ENCODE measurements around the gene TUBG2.

The TUBG2 gene

DNA sequence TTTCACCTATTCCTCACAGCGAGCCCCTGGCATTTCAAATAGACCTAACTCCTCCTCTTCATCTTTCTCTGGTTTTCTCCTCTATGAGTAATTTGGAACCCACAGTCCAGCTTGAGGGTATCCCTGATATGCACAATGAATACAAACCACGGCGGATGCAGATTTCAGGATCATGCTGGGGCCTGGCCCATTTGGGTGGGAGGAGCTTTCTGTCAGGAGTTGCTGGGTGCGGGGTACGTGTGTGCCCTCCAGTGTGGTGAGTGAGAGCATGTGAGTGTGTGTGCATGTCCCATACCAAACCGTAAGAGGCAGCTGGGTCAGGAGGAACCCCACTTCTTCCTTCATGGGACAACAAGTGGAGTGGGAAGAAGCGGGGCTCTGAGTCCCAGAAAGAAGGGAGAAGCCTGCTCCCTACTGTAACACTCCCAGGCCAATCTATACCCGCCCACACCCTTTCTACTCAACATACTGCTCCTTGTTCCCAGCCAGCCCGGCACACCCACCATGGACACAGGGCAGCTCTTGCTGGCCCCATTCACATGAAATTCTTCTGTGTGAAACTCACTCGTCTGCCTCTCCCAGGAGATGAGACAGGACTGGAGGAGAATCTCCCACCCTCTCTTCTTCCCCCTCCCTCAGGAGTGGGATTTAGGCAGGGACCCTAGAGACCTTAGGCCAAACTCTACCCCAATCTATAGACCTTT is 41.7 kb downstream of the TUBG2 start:
- DNase-seq = no peak

GRCh38 chr17:42702446-42702845 is 43.4 kb downstream of the TUBG2 start:
- DNase-seq = no peak

- no peak for DNase-seq
Measured at GRCh38 chr17:42704490-42704836, 45.4 kb downstream of the TUBG2 start.

- no peak for DNase-seq
Measured at GRCh38 chr17:42704837-42705494, 45.9 kb downstream of the TUBG2 start.

DNA sequence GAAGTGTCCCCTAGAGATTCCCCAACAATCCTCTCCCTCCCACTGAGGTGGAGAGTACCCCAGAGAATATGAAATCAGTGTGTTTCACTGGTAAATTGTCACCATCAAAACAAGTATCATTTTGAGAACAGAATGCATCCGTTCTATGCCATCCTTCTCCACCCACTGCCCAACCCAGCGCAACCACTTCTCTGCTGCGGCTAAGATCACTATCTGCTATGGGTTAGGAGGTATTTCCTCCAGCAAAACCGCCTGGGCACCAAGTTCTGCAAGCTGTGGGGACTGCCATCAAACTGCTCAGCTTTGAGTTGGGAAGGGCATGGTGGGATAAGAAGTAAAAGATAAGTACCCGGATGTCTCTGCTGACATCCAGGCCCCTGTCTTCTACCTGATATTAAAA is 47.6 kb downstream of the TUBG2 start:
- no peak for DNase-seq

- DNase-seq = no peak
Measured at GRCh38 chr17:42708588-42708987, 49.5 kb downstream of the TUBG2 start.

DNA sequence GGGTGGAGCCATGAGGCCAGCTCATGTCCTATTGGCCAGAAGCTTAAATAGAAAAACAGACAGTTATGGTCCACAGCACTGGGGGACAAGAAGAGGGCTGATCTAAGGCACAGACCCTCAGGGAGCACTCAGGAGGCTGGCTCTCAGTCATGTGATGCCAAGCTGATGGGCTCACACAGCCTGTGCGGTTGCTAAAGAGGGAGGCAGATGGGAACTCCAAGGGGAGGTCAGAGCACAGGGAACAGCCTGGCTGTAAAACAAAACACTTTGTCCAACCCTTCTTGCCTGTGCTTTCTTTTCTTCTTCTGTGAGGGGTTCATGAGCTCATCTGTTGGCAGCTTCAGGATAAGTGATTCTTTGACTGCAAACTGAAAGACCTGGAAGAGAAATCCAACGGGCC is 50.5 kb downstream of the TUBG2 start:
- DNase-seq = no peak
